AG04450 (cell line): Measurements from ENCODE around the gene TRAK2. TPM values are rescaled to one million over a fixed set of nuclear protein-coding genes. Genes with fewer than 3 reads are reported as not detected.

Source experiments
- CTCF ChIA-PET: fragments of 300-600, 350-600 bp; formaldehyde crosslinking; extraction: SDS; loops from one replicate; lab custom pipeline; 2022; ENCODE audit warnings: antibody characterized with exemption, inconsistent platforms; lab: Charles Lee
- POLR2A ChIA-PET: fragments of 350-600 bp; formaldehyde crosslinking; extraction: SDS; loops from one replicate; lab custom pipeline; 2021; ENCODE audit warnings: antibody characterized with exemption, inconsistent platforms; lab: Yijun Ruan, JAX
- DNase-seq: peaks from one replicate; pipeline ENCODE4 v3.0.0-alpha.2; 2011; ENCODE audit warnings: low read depth, low spot score
- H3K27ac ChIP-seq: one replicate; pipeline ENCODE4 v1.5.1; 2012; ENCODE audit warnings: low read depth, low read length, control low read depth
- H3K27me3 ChIP-seq: one replicate; pipeline ENCODE4 v1.6.0; 2012; ENCODE audit warnings: low read length; ENCODE audit not compliant: control insufficient read depth, insufficient read depth
- H3K4me3 ChIP-seq: 2 replicates; pipeline ENCODE4 v1.5.1; 2011; ENCODE audit warnings: mild to moderate bottlenecking, low read depth, low read length, control low read depth
- H3K9me3 ChIP-seq: 2 replicates; pipeline ENCODE4 v1.5.1; 2012; ENCODE audit warnings: low read length; ENCODE audit not compliant: control insufficient read depth, insufficient read depth
- polyA plus RNA-seq: library from polyadenylated mRNA; depleted of rRNA; stranded (reverse); fragments of >200 nt; gene quantifications from 2 replicates; pipeline ENCODE4 v1.2.3, GENCODE V29; 2011
- TF ChIP-seq, protein P1 (sequence below): IDR thresholded peaks from 2 replicates; pipeline ENCODE4 v1.5.1; 2011; ENCODE audit warnings: low read depth, low read length, control low read depth, inconsistent platforms

The TRAK2 gene
- polyA plus RNA-seq, 1 experiment: 38.4 TPM

DNA sequence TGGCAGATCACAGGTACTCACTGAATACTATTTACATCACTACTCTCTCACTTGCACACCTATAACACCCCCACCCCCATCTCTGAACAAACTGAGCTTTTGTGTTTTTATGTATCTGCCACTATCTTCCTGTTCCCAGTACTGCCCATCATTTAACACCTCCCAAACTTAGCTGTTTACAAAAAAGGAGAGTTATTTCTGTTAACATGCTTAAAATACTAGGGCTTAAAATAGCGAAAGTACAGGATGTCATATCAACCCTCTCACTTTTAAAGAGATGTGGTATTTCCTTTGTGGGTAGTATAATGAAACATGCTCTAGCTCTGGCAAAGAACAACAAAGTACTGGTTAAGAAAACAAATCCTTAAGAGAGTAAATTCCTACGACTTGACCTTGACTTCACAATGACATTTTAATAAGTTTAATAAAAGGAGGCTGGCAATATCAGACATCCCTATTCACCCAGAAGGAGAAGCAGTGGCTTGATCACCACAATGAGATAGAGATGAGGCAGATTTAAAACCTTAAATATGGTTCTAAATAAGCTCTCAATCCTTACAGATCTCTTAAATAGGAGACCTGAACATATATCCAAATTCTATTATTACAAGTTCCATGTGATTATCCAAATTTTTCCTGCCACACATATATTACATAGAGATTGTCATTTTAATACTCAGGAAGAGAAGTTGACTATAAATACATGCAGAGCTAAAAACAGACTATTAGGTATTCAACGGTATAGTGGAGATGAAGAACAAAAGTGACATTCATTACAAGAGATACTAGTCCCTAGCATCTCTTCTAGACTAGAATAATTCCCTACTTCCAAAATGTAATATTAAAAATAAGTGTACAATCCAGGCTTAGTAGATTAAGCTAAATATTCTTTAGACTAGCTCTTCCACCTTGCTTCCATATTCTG, 36.9 kb downstream of the TRAK2 start:
- no peaks in the 10 kb centered on the region; the same call in 1 of the 2 replicates for H3K9me3 ChIP-seq
- no peak overlapping the region for H3K4me3 ChIP-seq
- POLR2A ChIA-PET: interaction anchor here (0.6 to 1.4 kb wide), 4 partner anchors 19 to 241 kb away, joined by 3 to 4 read pairs (median 4); partner anchors contain the start of genes STRADB and TRAK2
- H3K27ac ChIP-seq: no peak overlapping the region
- CTCF ChIA-PET: interaction anchor here (1.7 kb wide), 1 partner anchor 182 kb away, joined by 6 read pairs; no protein-coding TSS in a partner anchor
- no peak for DNase-seq
- H3K27me3 ChIP-seq: no peaks in the 10 kb centered on the region
- TF ChIP-seq, protein P1, sequence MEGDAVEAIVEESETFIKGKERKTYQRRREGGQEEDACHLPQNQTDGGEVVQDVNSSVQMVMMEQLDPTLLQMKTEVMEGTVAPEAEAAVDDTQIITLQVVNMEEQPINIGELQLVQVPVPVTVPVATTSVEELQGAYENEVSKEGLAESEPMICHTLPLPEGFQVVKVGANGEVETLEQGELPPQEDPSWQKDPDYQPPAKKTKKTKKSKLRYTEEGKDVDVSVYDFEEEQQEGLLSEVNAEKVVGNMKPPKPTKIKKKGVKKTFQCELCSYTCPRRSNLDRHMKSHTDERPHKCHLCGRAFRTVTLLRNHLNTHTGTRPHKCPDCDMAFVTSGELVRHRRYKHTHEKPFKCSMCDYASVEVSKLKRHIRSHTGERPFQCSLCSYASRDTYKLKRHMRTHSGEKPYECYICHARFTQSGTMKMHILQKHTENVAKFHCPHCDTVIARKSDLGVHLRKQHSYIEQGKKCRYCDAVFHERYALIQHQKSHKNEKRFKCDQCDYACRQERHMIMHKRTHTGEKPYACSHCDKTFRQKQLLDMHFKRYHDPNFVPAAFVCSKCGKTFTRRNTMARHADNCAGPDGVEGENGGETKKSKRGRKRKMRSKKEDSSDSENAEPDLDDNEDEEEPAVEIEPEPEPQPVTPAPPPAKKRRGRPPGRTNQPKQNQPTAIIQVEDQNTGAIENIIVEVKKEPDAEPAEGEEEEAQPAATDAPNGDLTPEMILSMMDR: no peak

DNA sequence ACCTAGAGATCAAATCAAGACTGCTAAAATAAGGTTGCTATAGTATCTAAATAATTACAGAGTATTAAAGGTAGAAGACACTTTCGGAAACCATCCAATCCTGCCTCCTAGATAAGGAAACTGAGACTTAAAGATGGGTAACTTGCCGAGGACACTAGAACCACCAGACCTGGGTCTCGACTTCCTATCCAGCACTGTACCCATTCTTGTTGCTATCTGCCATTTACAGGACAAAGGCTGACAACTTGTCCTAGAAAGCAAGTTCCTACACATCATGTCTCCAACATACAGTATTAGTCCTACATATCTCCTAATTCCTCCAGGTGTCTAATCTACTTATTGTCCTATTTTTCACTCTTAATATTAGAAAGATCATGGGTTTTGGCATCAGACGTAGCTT, 37.7 kb downstream of the TRAK2 start:
- ChIA-PET POLR2A (interaction anchor here (1.0 to 1.4 kb wide), 3 partner anchors 19 to 242 kb away, joined by 3 to 4 read pairs (median 4); partner anchors contain the start of genes STRADB and TRAK2), CTCF (no interaction called here)
- DNase-seq: no peak

GRCh38 chr2:201413143-201413542, 38.1 kb downstream of the TRAK2 start:
- Histone ChIP-seq H3K4me3 (no peak overlapping the region), H3K27ac (no peak overlapping the region), H3K9me3 (no peaks in the 10 kb centered on the region; the same call in 1 of the 2 replicates), H3K27me3 (no peaks in the 10 kb centered on the region)
- ChIA-PET POLR2A (interaction anchor here (1.4 kb wide), 1 partner anchor 20 kb away, joined by 4 read pairs; no protein-coding TSS in a partner anchor), CTCF (no interaction called here)
- no peak for DNase-seq
- TF ChIP-seq, protein P1: no peak

More for the DNA sequence above, 37.7 kb downstream of the TRAK2 start:
- TF ChIP-seq, protein P1: no peak
- Histone ChIP-seq H3K27me3 (no peaks in the 10 kb centered on the region), H3K4me3 (no peak overlapping the region), H3K27ac (no peak overlapping the region), H3K9me3 (no peaks in the 10 kb centered on the region; the same call in 1 of the 2 replicates)

GRCh38 chr2:201411421-201411820, 39.8 kb downstream of the TRAK2 start:
- DNase-seq: no peak
- ChIA-PET POLR2A (no interaction called here), CTCF (no interaction called here)
- Histone ChIP-seq H3K27me3 (no peaks in the 10 kb centered on the region), H3K9me3 (no peaks in the 10 kb centered on the region; the same call in 1 of the 2 replicates), H3K27ac (no peak overlapping the region), H3K4me3 (no peak overlapping the region)
- TF ChIP-seq, protein P1: no peak

DNA sequence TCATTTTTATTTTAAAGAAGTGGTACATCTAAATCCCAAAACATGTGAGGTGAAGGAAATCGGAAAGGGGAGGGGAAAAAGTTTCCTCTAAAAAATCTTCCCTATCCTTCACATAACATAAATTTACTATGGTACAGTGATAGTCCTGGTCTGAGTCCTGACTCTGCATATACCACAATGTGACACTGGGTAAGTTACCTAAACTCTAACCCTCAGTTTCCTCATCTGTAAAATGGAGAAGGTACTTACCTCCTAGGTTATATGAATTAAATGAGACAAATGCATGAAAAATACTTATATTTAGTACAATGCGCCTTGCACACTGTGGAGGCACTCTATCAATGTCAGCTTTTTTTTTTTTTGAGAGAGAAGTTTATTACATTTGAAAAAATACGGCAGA, 42.3 kb downstream of the TRAK2 start:
- TF ChIP-seq, protein P1: no peak
- ChIA-PET CTCF (no interaction called here), POLR2A (no interaction called here)
- no peak overlapping the region for H3K27ac ChIP-seq
- H3K27me3 ChIP-seq: no peaks in the 10 kb centered on the region
- no peak overlapping the region for H3K4me3 ChIP-seq
- DNase-seq: no peak
- H3K9me3 ChIP-seq: no peaks in the 10 kb centered on the region; the same call in 1 of the 2 replicates
